HL-60/S4 (cell line): ENCODE results near the gene RGPD6.
"Not testable (repeated sequence)": the region's sequence is repeated elsewhere in the genome, so short reads cannot be mapped to it uniquely, and the experiment has no call there.

ENCODE experiments used
- in situ Hi-C: fragments of 300-500 bp; cut with MboI; formaldehyde crosslinking; loops from 2 replicates; pipeline ENCODE4 v1.14.3; 2022; ENCODE audit warnings: low sequenced_read_pairs

RGPD6 gene

DNA sequence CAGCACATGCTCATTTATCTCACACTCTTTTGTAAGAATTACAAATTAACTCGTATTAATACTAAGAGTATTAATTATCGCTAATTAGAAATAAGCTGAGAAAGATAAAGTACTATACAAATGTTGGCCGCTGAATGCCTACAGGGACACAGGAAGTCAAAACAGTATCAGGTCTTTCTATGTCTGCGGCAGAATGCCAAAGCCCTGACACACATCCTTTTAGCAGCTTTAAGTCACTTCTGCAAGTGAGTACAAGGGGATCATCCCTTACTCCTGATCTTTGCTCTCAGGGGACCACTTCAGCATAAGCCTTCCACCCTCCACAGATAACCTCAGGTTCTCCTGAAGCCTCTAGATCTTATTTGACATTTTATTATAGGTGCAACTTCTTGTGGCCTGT, 94.3 kb downstream of the RGPD6 start:
- in situ Hi-C loops: not testable (repeated sequence)

- in situ Hi-C loops: not testable (repeated sequence)
These were observed 95.8 kb downstream of the RGPD6 start for GRCh38 chr2:110481200-110481599.

- in situ Hi-C loops: not testable (repeated sequence)
These were observed 96.9 kb downstream of the RGPD6 start for GRCh38 chr2:110480084-110480483.

GRCh38 chr2:110477370-110477769, 99.7 kb downstream of the RGPD6 start:
- in situ Hi-C loops: not testable (repeated sequence)

GRCh38 chr2:110476952-110477351, 100.1 kb downstream of the RGPD6 start:
- in situ Hi-C loops: not testable (repeated sequence)

DNA sequence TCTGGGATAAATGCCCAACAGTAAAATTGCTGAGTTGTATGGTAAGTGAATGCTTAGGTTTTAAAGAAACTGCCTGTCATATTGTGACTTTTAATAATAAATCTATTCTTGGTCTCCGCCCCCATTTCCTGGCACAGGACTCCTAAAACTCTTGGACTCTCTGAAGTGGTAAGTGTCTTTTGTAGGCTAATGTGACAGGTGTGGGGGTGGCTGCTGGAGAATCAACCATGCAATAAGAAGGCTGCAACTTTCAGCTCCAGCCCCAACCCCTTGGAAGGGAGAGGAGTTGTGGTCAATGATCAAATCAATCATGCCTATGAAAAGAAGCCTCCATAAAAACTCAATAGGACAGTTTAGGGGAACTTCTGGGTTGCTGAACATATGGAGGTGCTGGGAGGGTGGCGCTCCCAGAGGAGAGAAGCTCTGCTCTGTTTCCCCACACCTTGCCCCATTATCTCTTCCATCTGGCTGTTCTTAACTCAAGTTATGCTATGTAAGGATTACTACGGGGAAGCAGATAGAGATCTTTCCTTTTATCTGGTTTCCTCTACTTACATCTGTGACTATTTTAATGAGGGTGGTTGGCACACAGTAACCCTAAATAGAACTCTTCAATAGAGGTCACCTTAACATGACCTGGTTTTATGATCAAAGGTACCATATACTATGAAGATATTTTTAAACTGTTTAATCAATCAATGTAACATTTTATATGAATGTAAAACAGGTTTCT, 101.2 kb downstream of the RGPD6 start:
- in situ Hi-C loops: not testable (repeated sequence)

- in situ Hi-C loops: not testable (repeated sequence)
These were observed 102.1 kb downstream of the RGPD6 start for GRCh38 chr2:110474898-110475297.

- in situ Hi-C loops: not testable (repeated sequence)
These were observed 104.0 kb downstream of the RGPD6 start for GRCh38 chr2:110473059-110473358.

DNA sequence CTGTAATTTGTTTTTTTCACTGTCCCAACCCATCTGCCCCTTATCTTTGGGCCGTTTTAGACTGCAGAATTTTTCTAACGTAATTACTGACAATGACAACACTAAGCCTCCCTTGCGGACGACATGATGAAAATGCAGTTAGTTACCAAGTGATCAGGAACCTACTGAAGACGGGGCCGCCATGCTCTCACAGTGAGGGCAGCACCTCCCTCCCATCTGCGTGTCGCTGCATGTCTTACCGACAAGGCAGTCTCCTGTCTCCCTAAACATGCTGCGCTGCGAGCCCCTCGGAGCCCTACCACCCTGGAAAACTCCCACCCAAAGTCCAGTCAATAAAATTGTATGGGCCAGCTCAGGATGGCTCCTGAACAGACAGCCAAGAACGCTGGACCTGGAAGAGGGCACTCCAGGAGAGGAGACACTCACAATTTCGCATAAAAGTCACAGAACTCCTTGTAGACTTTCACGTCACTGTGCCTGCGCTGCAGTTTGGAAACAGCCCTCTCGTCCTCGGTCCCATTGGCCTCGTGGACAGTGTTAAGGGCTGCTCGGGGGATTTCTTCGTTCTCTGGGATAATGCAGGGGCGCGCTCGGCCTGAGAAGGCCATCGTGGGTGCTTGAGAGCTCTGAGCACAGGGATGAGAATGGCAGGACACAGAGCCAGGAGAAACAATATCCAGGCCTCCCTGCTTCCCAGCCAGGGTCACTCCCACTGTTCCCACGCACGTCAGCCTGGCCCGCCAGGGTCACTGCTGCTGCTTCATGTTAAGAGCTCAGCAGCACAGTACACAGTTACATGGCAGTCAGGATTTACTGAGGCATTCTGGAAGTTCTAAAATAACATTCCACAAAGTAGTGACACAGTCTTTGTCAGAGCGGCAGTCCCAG, 104.6 kb downstream of the RGPD6 start, which contains the start of gene LIMS4:
Gene LIMS4, minus strand, starts transcription at position 646 of the 888 bp plus-strand sequence. Its CDS starts 38 bp downstream, at position 608.
- in situ Hi-C loops: not testable (repeated sequence)

- in situ Hi-C loops: not testable (repeated sequence)
These were observed 108.1 kb downstream of the RGPD6 start for GRCh38 chr2:110468921-110469320.

DNA sequence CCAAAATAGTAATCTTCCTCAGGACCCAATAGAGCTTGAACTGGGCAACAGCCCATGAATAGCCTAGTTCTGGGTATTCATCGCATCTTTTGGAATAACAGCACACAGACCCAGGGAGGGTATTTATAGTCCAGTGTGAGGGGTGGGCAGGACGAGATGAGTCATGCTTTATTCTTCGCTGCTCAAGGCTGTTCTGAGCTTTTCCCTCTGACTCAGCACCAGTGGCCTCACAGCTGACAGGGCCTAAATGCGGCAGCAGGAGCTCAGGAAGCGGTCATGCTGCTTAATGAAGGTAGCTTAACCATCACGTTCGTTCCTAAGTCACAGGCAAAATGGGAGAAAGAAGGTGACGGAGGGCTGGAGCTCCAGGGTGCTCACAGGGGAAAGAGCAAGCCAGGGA, 111.7 kb downstream of the RGPD6 start:
- in situ Hi-C loops: not testable (repeated sequence)
